ENCODE data around the gene MIA2.

Gene MIA2

DNA sequence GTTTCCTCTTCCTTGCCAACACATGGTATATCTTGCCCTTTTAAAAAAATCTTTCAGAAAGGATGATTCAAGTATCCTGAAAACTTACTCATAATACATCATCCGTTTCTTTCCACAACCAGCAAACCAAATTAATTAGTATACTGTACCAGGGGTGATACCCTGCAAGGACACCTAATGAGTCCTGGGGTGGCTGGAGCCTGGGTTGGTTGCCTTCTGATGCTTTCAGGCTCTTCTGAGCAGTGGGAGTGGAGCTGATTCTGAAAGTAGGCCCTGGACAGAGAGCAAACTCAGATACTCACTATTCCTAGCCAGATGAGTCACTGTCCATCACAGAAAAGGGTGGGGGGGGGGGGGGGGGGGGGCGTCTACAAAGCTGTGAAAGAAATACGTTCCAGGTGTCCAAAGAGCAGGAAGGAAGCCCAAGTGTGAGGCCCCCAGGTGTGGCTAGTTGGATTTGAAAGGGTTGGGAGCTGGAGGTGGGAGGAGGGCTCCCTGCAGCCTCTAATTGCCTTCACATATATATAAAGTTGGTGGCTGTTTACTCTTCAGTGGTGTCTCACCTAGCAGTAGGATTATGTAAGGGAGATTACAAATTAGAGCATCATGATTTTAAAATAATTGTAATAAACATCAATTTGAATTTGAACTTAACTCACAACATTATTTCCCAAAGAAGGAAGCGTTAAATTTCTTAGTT, 162.0 kb downstream of the MIA2 start:
- no peak for DNase-seq

DNA sequence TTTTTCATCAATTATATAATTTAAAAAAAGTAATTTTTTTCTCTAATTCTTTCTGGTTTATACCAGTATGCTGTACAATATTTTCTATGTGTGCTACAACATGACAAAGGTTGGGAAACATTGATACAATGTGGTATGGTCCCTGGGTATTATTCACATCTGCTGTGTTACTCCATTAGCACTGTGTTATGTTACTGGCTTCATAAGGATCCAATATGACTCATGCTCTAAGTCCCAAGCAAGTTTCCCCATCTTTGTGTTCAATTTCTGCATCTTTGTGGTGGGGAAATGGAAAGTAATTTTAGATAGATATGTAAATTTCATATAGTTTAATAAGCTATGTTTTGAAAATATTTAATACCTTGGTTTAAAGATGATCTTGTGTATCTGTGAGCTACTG, 162.7 kb downstream of the MIA2 start:
- no peak for DNase-seq

DNA sequence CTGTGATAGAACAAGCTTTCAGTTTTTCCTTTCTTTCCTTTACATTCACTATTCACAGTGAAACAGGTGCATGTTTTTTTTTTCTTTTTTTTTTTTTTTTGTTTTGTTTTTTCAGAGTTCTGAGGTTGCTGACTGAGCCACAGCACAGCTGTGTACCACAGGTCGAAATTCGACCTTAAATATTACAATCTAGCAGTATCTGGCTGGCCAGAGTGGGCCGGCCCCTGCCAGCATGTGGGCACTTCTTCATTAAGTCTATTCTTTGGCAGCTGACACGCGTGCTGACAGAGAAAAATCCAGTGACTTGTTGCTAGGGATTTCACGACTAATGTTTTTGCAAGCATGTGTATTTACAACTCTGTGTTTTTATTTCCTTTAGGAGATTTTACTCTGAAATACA, 164.7 kb downstream of the MIA2 start:
- DNase-seq, result no peak

DNA sequence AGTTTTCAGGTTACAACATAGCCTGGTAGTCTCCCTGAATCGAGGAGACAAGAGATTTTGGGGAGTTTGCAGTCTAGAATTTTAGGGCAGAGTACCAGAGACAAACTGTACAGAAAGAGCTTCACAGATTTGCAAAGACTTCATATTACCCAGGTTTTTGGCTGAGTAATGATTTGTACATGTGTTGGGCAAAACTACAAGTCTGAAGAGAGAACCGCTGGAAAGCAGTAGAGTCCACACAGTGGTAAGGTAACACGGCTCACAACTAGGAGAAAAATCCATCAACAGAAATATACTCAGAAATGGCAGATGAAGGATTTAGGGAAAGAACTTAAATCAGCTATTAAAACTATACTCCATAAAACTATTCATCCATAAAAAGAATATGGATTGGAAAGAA, 172.8 kb downstream of the MIA2 start:
- no peak for DNase-seq

DNA sequence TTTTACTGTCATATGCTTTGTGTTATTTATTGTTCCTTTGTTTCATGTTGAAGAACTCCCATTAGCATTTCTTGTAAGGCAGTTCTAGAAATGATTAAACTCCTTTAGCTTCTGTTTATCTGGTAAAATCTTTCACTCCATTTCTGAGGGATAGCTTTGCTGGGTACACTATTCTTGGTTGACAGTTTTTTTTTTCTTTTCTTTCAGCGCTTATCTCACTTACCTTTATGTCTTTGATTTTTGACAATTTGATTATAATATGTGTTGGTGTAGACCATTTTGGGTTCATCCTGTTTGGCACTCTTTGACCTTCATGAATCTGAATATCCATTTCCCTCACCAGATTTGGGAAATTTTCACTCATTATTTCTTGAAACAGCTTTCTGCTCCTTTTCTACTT, 182.4 kb downstream of the MIA2 start:
- DNase-seq, result no peak

DNA sequence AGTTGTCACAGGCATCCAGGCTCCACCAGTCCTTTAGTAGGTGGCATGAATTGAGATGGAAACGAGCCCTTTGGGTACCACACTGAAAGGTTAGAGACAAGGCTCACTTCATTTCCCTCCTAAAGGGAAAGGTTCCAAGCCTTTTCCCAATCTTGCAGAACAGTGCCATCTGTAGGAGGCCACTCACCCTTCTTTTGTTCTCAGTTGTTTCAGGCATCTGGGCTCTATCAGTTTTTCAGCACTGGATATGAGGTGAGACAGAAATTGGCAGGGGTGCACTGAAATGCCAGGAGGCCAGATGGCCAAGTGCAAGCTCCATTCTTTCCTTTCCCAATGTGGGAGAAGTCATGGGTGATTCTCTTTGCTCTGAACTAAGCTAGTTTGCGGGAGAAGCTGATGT, 183.3 kb downstream of the MIA2 start:
- DNase-seq, result peak; percentile 66

DNA sequence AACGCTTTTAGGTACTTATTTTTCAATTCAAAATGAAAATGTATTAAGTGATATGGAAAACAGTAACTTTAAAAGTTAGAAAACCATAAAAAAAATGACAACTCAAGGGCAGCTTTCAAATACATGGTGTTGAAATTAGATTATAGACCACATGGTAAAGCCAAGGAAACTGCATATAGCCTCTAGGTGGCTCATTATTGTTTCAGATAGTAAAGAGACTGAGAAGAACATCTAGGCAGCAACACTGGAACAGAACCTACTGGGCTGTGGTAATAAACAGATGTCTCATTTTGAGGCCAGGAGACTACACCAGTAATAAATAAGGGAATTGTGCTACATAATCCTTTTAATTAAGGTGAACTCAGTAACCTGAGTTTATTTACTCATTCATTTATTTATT, 185.6 kb downstream of the MIA2 start:
- no peak for DNase-seq

DNA sequence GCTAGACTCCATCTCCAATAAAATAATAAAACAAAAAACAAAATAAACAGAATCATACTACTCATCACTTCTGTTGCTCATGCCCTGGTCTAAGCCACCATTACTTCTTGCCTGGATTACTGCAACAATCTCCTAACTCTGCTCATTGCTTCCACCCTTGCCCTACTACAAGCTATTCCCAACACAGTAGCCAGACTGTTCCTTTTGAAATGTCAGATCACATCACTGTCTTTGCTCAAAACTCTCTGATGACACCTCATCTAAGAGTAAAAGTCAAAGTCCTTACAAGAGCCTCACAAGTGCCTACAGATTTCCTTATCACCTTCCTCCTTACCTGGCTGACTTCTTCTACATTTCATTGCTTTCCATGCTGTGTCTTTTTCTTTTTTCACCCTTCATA, 188.5 kb downstream of the MIA2 start:
- DNase-seq, result no peak

DNA sequence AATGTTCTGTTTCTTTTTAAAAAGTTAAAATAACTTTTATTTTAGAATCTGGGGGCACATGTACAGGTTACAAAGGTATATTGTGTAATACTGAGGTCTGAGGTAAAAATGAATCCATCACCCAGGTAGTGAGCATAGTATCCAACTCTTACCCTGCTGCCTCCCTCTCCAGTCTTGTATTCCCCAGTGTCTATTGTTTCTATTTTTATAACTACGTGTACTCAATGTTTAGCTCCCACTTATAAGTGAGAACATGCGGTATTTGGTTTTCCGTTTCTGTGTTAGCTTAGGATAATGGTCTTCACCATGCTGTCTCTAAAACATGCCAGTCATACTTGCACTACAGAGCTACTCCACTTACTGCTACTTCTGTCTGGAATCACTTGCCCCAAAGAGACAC, 190.1 kb downstream of the MIA2 start:
- peak; percentile 4 for DNase-seq

DNA sequence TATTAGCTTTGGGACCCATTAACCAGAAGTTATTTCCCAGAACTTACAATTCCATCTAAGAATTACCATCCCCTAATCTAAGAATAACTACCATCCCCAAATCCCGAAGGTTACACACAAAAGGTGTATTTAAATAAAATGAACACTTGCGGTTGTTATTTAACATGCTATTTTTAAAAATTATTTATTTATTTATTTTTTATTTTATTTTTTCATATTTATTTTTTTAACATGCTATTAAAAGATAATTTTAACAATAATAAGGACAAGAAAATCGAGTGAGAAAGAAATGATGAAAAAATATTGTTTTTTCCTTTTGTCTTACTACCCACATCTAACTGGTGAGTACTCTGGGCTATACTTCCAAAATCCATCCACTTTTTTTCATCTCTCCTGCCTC, 192.2 kb downstream of the MIA2 start:
- DNase-seq, result no peak

DNA sequence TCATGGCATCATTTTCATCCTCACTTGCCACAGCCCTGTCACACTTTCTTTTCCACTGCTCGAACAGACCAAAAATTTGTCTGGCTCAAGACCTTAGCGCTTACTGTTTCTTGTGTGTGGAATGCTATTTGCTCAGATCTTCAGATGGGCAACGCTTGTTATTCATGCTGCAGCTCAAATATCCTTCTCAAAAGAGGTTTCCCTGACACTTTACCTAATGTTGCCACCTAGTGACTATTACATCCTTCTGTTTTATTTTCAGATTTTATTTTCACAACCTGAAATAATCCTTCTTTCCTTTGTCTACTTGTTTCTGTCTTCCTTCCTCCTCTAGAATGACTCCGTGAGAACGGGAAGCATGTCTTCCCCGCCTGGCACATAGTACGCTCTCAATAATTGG, 192.9 kb downstream of the MIA2 start:
- DNase-seq, result peak; percentile 45

DNA sequence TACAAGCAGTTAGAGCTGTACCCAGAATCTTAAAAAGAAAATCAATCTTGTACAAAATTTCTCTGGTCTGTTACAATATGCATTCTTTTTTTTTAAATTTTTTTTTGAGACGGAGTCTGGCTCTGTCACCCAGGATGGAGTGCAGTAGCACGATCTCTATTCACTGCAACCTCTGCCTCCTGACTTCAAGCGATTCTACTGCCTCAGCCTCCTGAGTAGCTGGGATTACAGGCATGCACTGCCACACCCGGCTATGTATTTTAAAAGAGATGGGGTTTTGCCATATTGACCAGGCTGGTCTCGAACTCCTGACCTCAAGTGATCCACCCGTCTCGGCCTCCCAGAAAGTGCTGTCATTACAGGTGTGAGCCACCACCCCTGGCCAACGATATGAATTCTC, 194.4 kb downstream of the MIA2 start:
- DNase-seq, result no peak

DNA sequence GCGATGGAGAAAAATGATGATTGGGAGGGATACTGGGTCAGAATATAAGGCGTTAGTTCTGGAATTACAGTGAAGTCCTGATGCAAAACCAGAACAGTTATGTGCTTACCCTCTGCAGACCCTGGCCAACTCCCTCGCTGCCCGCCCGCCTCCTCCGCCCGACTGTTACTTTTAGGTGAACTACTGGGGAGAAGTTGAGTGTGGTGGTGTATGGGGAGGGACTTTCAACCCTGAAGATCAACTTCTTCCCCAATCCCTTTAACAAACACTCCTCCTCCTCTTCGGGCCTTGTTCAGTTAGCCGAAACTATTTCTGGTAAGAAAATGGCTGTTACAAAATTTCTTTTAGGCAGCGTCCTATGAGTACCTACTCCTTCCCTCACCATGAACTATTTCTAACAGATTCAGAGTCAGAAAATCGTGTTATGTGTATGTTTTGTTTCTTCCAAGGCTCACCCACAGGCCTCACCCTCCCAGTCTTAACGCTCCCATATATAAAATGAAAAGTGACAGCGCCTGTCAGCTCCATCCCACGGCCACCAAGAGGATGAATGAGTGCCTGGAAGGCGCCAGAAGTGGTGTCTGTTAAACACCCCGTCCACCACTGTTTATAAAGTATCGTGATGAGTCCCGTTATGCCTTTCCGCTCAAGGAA, 197.2 kb downstream of the MIA2 start:
- no peak for DNase-seq

DNA sequence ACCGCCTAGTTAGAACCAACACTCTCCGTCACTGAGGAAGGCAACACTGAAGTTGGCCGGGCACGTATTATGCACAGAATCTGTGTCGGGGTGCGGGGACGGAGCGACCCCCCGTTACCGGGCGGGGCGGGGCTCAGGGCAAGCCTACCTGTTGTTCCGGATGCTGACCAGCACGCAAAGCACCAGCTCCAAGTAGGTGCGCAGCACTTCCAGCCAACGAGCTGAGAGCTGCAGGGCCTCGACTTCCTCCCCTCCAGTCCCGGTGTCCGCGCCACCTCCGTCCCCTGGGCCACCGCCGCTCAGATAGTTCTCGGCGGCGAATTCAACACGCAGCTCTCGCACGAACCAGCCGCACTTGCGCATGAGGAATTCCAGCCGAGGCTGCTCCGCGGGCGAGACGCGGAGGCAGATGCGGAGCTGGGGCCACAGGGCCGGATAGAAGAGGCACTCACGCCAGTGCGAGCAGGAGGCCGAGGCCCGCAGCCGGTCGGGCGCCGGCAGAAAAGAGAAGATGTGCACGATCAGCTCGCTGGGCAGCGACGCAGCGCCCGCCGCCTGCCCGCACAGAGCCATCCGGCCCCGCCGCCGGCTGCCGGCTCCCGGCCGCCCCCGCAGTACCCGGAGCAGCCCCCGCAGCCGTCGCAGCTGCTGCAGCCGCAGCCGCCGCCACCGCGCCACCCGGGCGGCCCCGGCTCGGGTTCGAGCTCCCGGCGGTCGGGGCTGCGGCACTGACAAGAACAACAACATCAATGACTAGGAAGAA, 197.9 kb downstream of the MIA2 start:
- DNase-seq, result peak; percentile 66

DNA sequence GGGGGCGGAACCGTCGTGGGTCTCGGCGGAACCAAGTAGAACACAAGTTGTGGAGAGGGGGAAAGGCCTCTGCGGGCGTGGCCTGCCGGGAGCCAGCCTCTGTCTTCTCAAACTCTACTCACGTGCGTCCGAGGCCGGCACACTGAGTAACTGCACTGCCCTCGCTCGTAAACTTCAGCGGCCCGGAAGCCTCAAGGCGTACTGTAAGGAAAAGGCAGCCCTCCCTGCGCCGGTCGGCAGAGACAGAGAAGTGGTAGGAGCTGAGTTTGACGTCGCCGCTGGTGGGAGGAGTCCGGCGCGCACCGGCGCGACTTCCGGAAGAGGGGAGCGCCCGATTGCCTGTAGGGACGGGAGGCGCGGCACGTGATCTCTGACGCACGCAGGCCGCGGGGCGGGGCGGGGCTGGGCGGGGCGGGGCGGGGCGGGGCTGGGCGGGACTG, 198.5 kb downstream of the MIA2 start, which contains the start of gene FBXO33:
Gene FBXO33 (minus strand): TSS at position 255 of the 440 bp plus-strand sequence. CDS start 271 bp downstream, outside the sequence.
- DNase-seq, result peak; percentile 95

DNA sequence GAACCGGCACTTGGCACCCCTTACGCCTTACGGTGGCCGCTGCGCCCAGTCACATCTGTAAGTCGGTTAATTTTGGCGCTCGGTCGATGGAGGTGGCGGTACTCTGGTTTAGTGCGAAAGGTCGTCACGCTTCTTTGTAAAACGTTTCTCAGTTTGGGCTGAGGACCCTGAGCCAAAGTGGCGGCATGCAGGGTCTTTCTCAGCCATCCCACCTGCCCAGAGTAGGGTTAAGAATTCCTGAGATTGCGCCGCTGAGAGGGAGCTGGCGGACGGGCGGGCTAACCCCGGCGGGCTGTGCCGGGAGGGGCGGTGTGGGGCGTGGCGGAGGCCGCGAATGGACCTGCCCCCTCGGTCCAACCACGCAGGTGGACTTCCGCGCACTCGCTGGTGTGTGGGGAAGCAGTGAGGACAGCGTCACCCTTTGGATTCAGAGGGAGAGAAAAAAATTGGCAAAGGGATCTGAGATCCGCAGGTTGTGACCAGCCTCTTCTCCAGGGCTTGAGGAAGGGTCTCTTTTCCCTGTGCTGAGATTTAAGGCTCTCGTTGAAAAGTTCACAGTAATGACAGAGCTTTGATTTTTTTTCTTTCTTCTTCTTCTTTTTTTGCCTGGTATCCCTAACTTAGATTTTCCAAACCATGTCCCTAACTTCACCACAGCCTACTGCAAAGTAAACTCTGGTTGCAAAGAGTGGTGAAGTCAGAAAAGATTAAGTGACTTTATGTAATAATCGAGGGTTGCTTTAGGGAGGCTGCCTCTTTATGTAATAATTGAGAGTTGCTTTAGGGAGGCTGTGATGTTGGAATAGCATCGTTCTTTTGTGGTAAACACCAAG, 199.1 kb downstream of the MIA2 start:
- DNase-seq, result peak; percentile 96

DNA sequence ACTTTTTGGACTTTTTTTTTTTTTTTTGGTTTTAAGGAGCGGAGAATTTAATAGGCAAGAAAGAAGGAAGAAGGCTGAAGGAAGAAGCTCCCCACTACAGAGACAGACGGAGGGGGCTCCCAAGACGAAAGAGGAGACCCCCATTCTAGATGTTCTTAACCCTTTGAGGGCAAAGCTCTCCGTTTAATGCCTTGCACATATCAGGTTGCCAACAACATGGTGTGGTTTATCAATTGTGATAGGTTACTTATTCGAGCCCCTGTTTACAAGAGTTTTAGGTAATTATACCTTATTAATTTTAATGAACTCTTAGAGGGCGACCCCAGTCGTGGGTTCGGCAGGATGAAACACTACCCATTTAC, 199.7 kb downstream of the MIA2 start:
- no peak for DNase-seq

DNA sequence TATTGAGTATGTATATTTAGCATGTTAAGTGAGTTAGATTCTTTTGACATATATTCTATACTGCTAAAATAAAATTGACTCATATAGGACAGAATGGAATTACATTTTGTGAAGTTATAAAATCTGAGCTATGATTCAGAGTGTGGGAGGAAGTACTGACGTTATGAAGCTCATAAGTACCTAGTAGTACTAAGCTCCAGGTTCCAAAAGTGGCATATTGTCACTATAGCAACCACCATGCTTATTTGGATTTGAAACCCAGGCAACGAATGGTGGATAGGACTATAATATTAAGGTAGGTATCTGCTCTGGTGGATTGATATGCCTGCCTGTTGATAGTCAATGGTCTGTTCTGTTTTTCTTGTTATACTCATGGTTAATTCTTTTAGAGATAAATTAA, 200.7 kb downstream of the MIA2 start:
- peak; percentile 50 for DNase-seq

DNA sequence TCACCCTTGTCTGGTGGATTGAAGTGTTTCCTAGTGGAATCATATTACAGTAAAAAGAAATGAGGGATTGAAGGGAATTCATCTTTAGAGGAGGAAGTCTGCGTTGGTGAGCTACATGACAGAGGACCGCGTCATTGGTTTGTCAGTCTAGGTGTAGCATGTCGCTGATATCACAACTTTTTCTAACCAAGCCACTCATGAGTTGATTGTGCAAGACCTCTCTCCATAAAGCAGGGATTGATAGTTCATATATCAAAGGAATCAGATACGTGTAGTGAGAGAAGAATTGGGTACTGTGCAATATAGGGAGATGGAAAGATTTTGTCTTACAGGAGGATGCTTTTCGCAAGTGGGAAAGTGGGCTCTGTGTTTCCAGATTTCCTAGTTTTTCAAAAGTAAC, 201.5 kb downstream of the MIA2 start:
- no peak for DNase-seq
